ENCODE results near the gene ZNF709.

DNA sequence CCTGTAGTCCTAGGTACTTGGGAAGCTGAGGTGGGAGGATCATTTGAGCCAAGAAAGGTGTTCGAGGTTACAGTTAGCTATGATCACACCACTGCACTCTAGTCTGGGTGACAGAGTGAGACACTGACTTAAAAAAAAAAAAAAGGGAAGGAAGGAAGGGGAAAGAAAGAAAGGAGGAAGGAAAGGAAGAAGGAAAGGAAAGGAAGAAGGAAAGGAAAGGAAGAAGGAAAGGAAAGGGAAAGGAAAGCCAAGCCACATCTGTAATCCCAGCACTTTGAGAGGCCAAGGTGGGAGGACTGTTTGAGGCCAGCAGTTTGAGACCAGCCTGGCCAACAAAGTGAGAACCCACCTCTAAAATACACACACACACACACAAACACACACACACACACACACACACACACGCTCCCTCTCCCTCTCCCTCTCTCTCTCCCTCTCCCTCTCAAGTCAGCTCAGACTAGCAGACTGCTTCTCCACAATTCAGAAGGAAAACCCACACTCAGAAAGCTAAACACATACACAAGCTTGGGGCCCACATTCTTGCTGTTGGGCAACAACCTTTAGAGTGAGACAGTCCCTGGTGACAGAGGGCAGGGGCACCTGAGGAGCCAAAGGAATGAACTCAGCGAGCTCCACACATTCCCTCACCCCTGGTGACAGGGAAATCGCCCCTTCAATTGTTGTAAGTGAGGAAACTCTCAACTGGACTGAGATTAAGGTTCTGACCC, 2.7 kb downstream of the ZNF709 start:
- TF ChIP-seq CTCF (IDR thresholded peaks at IDR 0.05): no peak
- TF ChIP-seq EP300 (IDR thresholded peaks at IDR 0.05): no peak
- TF ChIP-seq POLR2A (IDR thresholded peaks at IDR 0.05): no peak
- TF ChIP-seq POLR2AphosphoS5 (IDR thresholded peaks at IDR 0.05): no peak

Measured in sigmoid colon (tissue), 4 donors.